ENCODE data around the gene FILIP1L.
"Not testable (repeated sequence)": the region's sequence is repeated elsewhere in the genome, so short reads cannot be mapped to it uniquely, and the experiment has no call there.

FILIP1L gene

DNA sequence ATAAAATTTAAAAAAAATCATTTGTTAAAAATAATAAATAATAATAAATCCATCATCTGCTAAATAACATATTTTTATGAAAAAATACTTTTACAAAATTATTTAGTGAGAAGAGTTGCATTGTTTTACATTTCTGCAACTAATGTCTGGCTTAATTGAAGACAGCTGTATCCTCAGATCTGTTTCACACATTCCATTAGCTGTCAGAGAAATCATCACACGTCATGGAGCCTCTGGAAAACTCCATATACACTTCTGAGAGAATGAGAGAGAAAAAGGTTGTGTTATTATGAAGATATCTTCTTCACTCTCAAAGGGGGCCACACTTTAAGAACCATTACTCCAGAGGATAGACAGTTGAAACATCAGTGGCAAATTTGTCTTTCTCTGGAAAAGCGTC is 255.8 kb downstream of the FILIP1L start:
- DNase-seq = no peak

DNA sequence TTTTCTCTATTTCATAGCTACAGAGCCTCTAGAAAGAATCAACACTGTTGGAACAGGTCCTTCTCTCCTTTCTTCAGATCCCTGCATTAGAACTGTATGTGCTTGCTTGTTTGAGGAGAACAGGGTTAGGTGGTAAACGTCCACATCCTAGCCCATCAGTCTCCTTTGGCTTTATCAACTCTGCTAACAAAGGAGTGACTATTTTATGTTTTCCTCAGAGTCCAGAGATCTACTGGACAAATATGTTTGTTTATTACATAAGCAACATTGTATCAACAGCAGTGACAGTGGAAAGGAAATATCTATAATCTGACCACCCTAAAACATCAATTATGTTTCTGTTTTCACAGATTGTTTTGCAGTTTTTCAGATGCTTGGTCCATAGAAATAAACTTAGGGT is 257.0 kb downstream of the FILIP1L start:
- DNase-seq = no peak

DNA sequence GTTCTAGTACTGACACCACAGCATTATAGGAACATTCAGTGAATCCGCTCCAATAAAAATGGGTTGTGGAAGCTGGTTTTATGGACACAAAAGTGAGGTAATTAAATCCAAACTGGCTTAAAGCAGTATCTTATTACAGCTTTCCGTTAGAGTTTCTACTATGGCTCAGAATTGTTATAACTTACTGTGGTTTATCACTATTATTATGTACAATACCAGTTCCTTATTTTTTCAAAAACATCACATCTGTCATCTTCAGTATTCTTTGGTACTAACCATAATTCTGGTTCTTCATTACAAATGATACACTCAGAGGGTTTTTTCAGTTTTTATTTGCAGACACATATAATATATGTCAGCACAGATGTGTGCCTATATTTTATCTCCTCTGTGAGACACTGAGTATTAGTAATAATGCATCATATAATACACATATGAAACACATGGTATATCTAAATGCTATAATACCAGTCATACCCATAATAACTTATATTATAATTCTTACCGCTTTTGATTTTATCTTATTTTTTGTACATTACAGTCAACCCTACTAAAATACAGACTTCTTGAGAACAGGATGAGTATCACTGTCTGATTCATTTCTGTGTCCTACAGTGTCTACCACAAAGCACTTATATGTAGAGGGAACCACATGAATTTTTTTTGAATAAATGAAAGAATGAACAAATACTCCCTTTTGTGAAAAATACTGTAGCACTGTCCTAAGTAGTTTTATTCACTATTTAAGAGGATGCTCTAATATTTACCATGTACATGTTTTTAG is 257.7 kb downstream of the FILIP1L start:
- no peak for DNase-seq

DNA sequence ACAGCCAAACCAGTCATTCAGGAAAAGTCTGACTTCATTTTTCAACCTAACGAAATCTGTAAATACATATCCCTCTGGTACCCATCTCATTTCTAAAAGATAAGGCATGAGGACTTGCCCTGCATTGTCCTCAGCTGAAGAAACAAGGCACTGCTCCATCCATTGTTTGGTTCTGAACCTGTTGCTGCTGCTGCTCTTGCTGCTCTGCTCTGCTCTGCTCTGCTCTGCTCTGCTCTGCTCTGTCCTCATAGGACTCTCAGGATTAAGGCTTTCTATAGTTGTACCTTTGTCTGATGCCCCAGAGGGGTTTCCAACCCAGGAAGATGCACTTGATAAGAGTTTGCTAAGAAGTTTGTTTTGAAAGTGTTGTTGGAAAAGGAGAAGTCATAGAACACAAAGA is 258.4 kb downstream of the FILIP1L start:
- DNase-seq = no peak

DNA sequence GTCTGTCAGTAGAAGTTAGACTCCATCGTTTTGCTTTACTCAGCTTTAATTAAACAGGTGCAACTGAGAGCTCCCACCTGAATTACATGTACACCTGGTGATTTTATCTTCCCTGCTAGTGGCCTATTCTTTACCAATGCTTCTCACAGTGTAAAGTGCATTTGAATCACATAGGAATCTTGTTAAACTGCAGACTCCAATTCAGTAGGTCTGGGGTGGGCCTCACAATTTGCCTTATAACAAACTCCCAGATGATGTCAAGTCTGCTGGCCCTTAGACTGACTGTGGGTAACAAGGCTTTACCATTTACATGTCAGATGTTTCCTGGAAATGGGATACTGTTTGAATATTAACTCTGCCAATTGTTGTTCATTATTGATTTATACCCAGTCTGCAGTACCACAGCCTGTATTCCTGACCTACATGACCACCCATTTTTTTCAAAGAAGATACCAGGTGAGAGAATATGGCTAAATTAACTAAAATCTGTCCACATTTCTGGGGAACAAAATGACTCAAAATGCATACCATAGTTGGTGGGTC is 259.5 kb downstream of the FILIP1L start:
- DNase-seq = no peak

DNA sequence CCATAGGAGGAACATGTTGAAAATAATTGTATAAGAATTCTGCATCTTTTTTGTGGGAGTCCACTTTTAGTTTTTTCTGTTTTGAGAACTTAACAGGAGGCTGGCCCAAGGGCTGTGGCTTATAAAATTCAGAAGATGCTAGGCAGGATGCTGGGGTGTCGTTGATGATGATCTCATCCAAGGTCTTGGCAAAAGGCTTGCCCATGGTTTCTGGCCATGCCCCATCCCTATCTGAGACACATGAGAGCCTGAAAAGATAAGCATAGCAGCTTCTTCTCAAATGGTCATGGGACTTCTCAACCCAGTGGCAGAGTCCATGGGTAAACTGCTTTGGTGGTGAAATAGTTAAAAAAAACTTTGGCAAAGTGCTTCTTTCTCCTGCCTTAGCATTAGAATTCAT is 261.4 kb downstream of the FILIP1L start:
- DNase-seq = no peak

DNA sequence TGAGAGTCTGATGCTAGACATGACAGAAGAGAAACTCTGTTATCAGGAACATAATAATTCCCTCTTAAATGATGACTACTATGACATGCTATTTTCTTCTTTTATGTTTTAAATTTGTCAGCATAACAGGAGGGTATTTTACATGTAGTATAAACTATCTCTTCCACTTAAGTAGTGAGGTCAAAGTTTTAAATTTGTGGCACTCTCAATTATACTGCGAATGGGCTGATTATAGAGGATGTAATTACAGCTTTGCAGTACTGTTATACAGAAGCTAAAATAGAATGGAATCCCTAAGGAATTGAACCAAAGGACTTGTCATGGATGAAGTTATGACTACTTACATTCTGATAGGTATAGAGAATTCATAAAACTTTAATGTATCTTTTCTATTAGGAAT is 262.3 kb downstream of the FILIP1L start:
- DNase-seq = no peak

DNA sequence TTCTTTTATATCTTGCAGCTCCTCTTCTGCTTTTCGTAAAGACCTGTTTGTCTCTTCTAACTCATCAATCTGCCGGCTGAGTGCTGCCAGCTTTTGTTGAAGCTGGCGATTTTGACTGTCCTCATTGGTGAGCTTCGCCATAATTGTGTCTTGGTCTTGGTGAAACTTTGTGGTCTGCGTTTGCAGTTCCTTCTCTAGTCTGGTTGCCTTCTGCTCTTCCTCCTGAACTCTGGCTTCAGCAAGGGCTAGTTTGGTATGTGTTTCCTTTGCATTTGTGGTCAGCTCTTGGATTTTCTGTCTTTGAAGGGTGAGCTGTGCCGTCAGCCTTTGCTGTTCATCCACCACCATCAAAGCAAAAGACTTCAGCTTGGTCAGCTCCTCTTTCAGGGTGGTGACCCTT is 263.7 kb downstream of the FILIP1L start:
- DNase-seq = no peak

DNA sequence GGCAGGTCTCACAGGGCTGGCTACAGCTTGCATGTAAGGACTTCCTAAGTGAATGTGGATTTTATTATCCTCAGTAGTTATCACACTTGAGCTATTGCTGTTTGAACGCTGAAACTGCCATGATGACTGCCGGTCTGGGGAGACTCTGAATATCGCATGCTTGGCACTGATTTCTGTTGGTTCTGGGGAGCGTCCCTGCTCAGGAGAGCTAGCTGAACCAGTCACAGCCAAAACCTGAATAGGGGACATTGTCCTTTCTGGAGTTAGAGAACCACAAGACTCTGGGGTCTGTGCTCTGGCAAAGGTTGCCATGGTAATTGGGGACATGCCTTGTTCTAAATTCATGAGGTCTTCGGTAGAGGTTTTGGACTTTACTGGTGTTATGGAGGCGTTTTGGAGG is 265.9 kb downstream of the FILIP1L start:
- no peak for DNase-seq

DNA sequence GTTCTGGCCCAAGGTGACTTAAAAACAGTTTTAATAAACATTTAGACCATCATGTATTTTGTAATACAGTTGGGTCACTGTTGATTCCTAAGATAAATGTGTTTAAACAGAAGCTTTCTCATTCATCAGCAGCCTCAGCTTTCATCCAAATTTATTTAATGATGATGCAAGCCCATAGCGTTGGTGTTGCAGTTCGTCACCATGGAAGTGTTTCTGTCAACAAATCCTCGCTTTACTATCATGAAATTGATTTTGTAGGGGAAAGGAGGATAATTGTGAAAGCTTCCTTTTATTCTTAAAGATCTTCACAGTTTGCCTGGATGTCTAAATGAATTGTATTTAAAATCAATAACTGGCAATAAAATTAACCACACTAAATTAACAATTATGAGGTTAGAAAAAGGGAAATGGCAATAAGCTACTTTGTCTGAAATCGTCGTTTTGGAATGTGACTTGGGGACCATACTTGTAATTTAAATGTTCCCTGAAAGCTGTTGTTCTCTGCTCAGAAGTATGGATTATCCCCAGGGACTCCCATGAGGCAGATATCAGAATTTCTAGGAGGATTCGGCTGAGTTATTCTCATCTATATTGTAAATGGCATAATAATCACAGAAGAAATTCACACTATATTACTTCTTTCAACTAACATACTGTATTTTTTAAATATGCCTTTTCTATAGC is 267.7 kb downstream of the FILIP1L start:
- no peak for DNase-seq

DNA sequence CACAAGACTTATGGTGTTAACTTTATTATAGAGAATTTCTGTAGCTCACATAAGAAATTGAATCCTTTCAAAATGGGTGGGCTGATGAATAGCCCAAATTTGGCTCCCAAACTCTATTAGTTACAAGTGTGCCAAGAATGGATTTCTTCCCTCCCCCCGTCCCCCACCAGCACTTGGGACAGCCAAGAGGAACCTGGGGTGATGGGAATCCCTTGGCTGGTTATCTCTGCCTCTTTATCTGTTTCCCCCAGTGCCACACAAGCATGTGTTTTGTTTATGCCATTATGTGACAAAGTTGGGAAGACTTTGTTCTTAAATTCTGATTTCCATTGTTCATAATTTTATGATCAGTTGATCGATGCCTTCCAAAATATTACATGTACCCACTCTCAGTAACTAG is 268.3 kb downstream of the FILIP1L start:
- no peak for DNase-seq

DNA sequence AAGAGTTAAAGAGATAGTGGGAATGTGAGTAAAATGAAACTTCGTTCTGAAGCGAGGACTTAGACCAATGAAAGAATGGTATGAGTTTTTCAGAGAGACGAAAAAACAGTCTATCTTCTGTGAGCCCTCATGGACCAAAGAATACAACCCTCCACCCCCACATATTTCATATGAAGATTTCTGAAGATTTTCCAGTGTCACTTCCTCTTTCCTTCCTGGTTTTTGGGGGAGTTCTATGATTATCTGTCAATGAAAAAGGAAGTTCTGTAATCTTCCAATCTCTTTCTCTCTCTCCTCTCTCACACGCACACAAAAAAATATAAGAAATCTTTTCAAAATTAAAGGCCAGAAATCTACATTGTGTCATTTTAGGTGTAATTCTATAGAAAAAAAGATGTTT is 269.0 kb downstream of the FILIP1L start:
- no peak for DNase-seq

DNA sequence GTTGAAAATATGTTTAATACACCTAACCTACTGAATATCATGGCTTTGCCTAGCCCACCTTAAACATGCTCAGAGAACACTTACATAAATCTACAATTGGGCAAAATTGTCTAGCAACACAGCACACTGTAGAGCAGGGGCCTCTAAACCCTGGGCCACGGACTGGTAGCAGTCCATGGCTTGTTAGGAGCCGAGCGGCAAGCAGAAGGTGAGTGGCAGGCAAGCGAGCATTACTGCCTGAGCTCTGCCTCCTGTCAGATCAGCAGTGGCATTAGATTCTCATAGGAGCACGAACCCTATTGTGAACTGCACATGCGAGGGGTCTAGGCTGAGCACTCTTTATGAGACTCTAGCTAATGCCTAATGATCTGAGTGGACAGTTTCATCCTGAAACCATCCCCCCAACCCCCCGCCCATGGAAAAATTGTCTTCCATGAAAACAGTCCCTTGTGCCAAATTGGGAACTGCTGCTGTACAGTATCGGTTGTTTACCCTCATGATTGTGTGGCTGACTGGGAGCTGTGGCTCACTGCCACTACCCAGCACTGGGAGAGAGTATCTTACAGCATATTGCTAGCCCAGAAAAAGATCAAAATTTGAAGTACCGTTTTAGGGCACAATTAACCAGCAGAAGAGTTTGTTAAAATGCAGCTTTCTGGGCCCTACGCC is 270.6 kb downstream of the FILIP1L start:
- no peak for DNase-seq

DNA sequence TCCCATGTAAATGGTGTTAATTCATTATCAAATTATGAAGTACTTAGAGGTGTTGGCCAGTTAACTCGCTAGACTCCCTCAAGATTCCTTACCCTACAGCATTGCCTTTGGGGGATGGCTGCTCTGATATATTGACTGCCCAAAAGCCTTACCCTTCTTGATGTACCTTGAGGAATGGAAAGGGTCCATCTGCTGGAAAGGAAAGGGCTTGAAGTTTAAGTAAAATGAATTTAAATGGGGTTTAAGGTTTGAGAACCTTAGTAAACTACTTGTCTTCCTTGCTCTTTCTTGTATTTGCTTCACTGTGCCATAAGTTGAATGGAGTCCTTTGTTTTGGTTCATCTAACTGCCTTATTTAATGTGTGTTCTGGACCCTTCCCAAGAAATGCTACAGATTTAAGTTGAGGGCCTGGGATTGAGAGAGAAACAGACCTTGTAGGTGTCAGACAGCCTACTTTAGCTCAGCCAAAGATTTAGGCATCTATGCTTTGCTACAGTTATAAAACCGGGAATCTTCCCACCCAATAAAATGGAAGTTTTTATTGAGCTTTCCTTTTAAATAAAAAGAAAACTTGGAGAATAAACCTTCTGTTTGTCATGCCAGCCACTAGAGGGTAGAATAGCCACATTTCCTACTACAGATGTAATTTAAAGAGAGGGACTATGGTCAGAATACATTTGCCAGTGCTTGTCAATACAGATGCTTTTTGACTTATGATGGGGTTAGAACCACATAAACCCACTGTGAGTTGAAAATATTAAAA is 271.3 kb downstream of the FILIP1L start:
- no peak for DNase-seq

DNA sequence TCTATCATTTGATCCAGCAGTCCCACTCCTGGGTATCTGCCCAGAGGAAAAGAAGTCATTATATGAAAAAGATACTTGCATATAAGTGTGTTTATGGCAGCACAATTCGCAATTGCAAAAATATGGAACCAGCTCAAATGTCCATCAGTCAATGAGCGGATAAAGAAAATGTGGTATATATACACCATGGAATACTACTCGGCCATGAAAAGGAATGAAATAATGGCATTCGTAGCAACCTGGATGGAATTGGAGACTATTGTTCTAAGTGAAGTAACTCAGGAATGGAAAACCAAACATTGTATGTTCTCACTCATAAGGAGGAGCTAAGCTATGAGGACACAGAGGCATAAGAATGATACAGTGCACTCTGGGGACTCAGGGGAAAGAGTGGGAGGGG is 272.4 kb downstream of the FILIP1L start:
- not testable (repeated sequence) for DNase-seq

DNA sequence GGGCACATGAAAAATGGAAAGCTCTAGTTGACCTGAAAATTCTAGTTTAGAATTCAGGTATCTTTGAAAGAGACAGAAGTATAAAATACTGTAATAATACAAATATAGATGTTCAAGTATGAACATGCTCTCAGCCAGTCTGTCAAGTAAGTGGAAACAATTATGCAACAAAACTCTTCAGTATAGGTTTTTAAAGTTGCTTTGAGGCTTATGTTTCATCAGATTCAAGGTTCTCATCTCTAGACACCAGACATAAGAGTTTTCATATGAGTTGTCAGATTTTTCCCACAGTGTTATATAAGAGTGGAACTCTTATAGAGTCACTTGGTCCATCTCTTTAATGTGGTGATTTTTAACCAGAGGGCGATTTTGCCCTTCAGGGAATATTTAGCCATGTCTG is 274.7 kb downstream of the FILIP1L start:
- DNase-seq = no peak

DNA sequence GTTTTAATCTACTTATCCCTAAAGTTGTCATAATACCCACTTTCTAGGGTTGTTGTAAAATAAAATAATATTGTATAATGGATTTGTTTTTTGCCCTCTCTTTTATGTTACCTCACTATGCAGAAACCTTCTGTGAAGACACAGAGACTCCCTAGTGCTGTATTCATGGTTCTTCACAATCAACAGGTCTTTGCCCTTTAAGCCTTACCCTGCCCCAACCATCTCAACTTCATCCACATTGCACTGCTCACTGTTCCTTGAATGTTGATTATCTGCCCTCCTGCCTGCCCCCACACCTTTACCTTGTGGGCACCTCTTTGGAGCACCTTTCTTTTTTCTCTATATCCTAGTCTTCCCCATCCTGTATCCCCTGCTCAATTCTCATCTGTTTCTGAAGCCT is 275.5 kb downstream of the FILIP1L start:
- DNase-seq = no peak

DNA sequence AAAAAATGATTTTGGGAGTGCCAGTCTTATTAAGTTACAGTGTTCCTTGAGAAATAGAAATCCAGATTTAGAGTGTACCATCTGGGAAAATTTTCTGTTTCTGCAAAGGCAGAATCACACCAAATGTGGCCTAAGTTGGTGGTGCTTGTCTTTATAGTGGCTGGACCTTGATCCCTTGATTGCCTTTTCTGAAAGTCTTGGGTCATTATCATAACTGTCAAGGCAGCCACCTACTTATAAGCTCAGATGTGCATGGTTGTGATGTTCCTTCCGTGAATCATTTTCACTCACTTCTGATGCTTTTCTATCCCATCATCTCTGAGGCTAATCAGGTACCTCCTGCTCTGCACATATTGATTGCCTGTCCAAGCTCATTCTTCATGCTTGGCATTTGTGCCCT is 276.6 kb downstream of the FILIP1L start:
- no peak for DNase-seq

DNA sequence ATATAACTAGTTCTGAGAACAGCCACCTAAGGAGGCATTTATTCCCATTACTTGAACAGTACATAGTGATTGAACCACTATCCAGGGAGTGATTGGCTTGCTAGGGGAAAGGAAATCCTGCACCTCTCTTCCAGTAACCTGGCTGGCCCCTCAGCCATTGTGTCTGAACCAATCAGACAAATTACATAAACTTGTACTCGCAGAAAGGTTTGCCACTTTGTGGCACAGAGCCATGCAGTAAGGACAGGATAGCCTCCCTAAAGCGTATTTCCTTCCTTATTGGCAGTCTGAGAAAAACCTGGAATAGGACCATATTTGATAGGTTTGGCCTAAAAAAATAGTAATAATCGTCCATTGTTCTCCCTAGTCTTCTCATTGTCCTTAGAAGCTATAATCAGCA is 277.6 kb downstream of the FILIP1L start:
- no peak for DNase-seq

DNA sequence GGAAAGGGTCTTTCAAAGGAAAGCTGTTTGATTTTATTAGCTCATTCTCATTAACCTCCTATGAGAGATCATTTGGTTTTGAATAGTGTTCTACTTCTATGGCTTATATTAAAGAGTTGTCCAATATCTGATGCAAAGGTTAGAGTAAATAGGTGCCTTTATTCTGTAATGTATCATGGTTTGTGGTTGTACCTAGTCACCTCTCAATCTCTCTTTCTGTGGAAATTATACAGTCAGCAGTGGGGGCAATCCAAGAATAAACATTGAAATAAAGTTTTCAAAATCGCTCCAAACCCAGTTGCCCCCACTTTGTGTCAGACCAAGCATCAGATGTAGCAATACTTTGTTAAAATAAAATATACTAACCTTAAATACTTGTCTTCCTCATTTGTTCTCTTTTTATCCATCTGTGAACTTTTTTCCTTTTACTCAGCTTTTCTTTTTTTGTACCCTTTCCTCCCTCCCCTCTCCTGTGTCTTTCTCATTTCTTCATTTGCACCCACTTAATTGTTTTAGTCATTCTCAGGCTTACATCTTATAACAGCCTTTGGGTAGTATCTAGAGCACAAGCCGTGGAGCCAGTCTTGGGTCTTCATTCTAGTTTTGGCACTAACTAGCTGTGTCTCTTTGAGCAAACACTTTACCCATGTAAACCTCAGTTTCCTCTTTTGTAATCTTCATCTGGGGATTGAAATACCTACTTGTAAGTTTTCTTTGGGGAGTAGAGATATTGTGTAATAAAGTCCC is 279.9 kb downstream of the FILIP1L start:
- no peak for DNase-seq

DNA sequence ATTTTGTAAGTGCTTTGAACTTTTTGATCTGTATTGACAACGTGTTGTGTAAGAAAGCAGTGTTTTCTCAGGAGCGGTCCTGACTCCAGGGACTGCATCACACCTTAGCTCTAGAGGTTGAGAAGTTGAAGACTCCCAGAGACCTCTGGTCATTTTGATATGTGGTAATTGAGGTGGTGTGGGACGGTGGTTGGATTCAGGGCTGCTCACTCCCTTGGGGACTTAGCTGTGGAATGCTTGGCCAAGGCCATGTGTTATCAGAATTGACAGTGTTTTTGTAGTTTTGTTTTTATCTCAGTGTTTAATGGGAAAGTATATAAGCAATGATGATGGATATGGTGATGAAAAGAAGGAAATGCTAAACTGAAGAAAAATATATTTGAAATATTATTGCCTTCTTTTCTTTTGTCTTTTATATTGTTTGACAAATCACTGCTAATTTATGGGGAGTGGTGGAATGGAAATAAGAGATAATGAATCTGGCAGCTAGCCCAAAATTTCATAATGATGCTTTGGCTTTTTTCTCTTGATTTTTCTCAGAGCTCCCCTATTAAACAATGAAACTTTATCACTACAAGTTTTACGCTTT is 280.6 kb downstream of the FILIP1L start:
- DNase-seq = no peak

DNA sequence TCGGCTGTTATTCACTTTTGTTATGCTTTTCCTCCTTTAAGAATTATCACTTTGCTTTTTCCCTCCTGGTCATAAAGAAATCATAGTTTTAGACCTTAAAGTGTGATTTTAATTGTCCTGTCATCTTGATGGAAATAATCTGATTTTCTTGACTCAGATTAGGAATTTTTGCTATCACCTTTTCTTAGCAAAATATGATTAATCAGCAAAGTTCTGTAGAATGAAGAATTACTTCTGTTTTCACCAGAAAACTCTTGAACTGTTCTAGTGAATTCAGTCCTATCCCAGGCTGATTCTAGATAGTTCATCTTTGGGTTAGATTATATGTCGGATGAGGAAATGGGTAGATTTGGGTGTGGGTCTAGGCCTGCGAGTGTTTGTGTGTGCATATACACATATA is 284.5 kb downstream of the FILIP1L start:
- DNase-seq = no peak

Measured in NCI-H345 (cell line).